A549 treated with RU486 at 1 μM for 4 hours (cell line): Measurements from ENCODE around the gene CH25H. TPM values are rescaled to one million over a fixed set of nuclear protein-coding genes. Genes with fewer than 3 reads are reported as not detected.

ENCODE experiments used
- total RNA-seq: library from RNA; stranded (reverse); fragments of 200-300 nt; extraction: Qiagen RNA extraction; gene quantifications from 5 replicates; pipeline ENCODE4 v1.2.3, GENCODE V29; 2022; ENCODE audit warnings: low read depth

CH25H gene, protein sequence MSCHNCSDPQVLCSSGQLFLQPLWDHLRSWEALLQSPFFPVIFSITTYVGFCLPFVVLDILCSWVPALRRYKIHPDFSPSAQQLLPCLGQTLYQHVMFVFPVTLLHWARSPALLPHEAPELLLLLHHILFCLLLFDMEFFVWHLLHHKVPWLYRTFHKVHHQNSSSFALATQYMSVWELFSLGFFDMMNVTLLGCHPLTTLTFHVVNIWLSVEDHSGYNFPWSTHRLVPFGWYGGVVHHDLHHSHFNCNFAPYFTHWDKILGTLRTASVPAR
- 0.09 to 0.13 TPM in 2 of 5 replicates, not detected in the others for total RNA-seq

DNA sequence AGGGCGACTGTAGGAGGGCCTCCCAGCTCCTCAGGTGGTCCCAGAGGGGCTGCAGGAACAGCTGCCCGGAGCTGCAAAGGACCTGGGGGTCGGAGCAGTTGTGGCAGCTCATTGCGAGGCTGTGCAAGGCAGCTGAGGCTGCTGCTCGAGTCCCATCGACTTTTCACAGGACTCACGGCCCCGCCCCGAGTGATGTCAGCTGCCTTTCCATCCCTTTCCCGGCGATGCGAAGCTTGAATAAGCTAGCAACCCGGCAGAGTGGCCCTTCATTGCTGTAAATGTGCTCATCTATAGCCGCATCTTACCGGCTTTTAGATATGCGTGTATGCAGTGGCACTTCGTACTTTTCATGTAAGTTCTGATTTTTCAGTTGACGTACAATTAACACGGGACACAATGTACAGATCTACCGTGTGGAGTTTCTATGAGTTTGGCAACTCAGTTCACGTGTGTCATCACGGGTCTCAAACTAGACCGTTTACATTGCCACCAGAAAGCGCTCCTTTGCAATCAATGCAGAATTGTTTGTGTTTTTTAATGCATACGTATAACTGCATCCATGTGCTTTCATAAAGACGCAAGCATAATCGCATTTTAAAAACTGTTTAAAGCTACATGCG, at the start of gene CH25H:
TSS of gene CH25H (minus strand) at position 137 of the 620 bp plus-strand sequence. CDS start at position 112, 25 bp downstream.

DNA sequence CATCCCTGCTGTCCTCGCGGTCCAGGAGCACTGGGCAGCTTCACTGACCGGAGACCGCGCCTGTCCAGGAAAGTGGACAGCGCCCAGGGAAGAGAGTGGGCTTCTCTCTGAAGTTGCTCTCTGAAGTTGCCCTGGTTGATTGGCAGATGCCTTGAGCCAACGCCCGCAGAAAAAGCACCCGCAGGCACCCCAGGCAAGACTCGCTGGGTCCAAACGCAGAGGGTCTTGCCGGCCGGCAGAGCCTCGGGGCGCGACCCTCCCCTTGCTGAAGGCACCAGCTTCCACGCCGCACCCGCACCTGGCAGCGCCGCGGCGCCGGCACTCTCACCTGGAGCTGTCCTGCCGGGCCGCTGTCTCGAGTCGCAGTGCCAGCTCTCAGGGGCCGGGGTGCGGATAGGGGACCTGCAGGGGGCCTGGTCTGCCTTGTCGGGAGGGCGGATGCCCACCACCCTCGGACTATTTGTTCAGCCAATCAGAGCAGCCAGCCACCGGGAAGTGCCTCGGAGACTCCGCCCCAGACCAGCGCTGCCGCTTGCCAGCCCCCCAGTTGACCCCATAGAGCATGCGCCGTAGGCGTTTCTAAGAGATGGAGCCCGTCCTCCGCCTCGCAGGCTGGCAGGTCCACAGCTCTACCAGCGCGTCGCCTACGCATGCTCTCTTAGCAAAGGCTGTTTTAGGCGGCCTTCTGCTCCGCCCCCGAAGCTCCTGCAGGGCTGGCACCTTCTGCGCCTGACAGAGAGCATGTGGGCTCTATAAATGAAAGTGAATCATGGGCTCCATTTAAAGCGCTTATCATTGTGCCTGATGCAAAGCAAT, 44.5 kb upstream of the CH25H start, which contains the start of gene LIPA:
TSS of gene LIPA (minus strand) at position 367 of the 816 bp plus-strand sequence. CDS start 4,127 bp downstream, outside the sequence.

Other genes starting within 250 kb of the CH25H start
- gene FAS, start 216.5 kb downstream of the CH25H start, total RNA-seq: 30.2 to 39.9 TPM (median 31.6 TPM) in 5 replicates
- gene LIPA, start 44.5 kb upstream of the CH25H start, total RNA-seq: 36.2 to 54.7 TPM (median 47.8 TPM) in 5 replicates
- gene IFIT2, start 94.7 kb upstream of the CH25H start, total RNA-seq: 2.5 to 4.8 TPM (median 3.6 TPM) in 5 replicates
- 4.9 to 8.8 TPM (median 6.9 TPM) in 5 replicates for gene IFIT3, start 120.7 kb upstream of the CH25H start, total RNA-seq
- gene IFIT1B, start 170.7 kb upstream of the CH25H start, total RNA-seq: not detected in 5 replicates
- gene IFIT1, start 185.3 kb upstream of the CH25H start, total RNA-seq: 4.3 to 7.0 TPM (median 5.3 TPM) in 5 replicates
- 6.0 to 11.3 TPM (median 8.4 TPM) in 5 replicates for gene IFIT5, start 207.3 kb upstream of the CH25H start, total RNA-seq